Midbrain (tissue), 1 donor: ENCODE data around the gene PAK4.

Experiments
- DNase-seq: peaks from one replicate; lab custom pipeline; 2025; lab: John Stamatoyannopoulos, UW

The PAK4 gene

DNA sequence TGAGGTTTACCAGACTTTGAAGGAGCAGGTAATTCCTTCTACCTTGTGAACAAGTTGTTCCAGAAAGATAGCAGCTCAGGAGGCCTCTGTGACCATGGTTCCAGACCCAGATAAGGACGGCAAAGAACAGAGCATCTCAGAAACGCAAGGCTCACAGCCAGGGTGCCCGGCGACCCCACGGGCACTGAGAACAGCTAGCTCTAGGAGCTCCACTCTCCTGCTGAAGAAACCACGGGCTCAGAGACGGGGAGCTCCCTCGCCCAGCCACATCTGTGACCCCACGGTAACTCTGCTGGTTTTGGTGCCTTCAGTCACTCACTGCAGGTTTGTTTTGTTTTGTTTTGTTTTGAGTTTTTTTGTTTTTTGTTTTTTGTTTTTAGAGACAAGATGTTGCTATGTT lies 55.2 kb downstream of the PAK4 start:
- DNase-seq = no peak

DNA sequence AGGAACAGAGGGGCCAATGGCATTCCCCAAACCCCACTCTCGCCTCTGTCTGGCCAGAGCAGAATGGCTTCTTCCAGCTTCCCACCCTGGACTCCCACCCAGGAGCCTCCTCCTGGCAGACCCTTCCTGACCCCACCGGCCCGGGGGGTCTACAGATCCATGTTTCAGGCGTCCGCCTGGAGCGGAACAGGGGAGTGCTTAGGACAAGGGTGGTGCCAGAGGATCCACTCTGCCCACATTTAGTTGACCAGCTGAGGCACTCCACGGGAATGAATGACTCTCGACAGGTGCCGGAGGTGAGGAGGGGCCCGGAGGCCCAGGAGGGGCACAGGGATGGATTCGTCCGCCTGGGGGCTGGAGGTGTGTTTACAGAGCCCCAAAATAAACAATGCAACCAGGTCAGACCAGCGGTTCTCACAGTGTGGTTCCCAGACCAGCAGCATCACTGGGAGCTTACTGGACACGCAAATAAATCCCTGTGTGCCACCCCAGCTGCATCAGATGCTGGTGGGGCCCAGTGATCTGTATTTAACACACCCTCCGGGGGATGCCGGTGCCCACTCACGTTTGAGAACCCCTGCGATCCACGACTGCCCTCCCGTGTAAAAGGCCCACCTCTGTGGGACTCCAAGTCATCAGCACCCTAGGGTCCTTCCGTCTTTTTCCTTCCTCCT lies 56.1 kb downstream of the PAK4 start:
- DNase-seq = no peak

DNA sequence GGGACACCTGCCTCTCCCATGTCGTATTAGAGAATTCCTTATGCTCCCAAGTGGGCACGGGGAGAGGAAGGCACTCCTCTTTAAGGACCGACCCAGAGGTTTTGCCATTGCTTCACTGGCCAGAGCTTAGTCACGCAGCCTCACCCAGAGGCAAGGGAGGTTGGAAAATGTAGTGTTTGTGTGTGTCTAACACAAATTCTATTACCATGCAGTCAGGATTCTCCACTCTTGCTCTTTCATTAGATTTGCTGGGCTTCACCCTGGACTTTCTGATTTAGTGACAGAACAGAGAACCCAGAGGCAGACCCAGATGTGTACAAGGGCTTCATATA lies 56.6 kb downstream of the PAK4 start:
- no peak for DNase-seq

DNA sequence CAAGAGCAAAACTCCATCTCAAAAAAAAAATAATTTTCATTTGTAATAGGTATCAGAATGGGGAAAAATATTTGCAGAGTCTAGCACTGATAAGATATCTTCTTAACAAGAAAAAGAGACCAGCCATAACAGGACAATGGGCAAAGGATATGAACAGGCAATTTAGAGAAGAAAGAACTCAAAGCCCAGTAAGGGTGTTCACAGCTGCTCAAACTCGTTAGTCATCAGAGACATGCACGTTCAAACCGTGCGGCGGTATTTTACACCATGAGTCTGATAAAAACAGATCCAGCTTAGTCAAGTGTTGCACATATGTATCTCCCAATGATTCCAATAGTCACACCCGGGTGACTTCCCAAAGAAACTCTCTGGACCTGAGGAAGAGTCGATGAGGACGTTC lies 57.5 kb downstream of the PAK4 start:
- no peak for DNase-seq

DNA sequence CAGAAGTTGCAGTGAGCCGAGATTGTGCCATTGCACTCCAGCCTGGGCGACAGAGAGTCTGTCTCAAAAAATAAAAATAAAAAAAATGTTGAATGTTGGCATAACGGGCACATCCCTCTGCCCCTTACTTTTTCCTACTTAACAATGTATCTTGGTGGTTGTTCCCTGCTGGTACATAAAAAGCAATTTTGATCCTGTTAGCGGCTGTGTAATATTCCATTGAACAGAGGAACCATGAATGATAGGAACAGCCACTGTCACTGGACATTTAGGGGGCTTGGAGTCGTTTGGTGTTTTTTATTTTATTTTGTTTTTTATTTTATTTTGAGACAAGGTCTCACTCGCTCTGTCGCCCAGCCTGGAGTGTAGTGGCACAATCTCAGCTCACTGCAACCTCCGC lies 60.8 kb downstream of the PAK4 start:
- no peak for DNase-seq

DNA sequence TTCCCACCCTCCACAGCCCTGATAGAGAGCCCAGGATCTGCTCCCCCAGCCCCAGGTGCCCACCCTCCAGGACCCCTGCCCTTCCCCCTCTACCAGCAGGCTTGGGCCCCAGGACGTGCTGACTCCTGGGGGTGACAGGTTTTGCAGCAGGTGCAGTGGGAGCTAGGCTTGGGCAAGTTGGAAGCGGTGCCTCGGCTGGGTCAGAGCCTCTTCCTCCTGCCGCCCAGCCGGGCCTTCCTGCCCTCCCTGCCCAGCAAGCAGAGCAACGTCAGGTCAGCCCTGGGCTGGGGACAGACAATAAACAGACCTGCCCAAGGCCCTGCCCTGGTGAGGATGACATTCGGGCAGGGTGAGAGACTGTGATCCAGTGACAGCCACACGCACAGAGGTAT lies 62.0 kb downstream of the PAK4 start:
- DNase-seq = no peak

DNA sequence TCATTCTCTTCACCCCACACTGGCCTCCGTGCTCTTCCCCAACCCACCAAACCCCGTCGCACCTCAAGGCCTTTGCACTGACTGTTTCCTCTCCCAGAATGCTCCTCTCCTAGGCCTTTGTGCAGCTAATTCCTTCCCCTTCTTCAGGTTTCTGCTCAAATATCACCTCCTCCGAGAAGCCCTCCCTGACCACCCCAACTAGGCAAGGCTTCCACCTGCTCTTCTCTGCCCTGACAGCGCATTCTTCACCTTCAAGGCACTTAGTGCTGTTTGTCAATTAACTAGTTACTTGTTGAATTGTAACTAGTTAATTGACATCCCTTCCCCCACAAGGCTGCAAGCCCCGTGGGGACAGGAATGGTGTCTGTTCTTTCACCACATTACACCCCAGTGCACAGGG lies 63.4 kb downstream of the PAK4 start:
- no peak for DNase-seq

DNA sequence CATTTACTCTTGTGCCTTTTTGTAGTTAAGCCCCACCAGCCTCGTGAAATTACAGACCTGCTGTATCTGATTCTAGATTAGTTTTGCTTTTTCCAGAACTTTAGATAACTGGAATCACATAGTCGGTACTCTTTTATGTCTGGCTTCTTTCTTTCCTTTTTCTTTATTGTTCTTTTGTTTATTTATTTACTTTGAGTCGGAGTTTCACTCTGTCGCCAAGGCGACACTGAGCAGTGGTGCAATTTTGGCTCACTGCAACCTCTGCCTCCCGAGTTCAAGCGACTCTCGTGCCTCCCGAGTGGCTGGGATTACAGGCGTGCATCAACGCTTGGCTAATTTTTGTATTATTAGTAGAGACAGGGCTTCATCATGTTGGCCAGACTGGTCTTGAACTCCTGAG lies 65.2 kb downstream of the PAK4 start:
- no peak for DNase-seq

DNA sequence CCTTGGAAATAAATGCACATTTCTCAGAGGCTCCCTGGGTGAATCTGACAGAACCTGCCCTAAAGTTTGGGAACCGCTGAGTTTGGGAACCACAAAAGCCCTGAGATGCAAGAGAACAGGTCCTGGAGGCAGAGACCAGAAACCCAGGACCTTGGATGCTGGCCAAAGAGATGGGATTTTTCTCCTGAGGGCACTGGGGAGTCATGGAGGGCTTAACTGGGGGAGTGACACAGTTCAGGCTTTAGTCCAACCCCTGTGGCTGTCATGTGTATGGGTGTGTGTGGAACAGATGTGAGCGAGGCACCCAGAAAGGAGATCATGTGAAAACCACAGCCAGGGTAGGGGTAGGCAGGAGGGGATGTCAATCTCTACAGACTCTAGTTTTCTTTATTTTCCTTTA lies 67.3 kb downstream of the PAK4 start:
- no peak for DNase-seq

DNA sequence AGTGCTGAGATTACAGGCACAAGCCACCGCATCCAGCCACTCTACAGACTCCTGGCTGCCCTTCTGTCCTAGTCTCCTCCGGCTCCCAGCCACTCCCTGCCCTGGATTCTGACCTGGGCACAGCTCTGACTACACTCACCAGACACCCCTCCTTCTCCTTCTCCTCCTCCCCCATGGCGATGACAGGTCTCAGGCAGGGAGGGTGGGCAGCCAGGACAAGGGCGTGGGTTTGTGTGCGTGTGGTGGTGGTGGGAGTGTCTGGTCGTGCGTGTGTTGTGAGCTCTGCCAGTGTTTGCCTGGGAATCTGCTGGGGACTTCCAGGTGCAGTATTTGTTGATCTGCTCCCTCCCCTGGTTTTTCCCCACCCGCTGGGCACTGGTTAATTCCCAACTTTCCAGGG lies 68.2 kb downstream of the PAK4 start:
- DNase-seq = no peak

DNA sequence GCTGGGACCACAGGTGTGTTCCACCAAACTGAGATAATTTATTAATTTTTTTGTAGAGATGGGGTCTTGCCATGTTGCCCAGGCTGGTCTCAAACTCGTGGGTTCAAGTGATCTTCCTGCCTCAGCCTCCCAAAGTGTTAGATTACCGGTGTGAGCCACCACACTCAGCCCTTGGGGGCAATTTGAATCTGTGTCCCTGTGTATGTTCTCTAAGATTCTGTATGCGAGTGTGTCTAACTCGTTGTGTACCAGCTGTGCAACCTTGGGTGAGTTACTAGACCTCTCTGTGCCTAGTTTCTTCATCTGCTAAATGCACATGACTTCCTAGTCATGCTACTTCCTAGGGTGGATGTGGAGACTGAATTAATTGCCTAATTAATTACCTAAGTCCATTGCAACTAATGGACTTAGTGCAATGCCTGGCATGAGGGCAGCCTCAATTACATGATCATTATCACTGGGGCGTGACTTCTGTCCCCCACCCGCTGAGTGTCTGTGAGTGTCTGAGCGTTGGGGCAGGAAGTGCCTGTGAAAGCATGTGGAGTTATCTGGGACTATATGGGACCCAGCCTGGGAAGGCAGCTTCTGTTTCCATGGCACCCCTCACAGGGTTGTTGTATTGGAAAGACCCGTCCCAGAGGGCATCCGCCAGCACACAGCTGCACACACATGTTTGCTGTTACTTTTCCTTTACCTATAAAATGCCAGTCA lies 69.4 kb downstream of the PAK4 start:
- no peak for DNase-seq

DNA sequence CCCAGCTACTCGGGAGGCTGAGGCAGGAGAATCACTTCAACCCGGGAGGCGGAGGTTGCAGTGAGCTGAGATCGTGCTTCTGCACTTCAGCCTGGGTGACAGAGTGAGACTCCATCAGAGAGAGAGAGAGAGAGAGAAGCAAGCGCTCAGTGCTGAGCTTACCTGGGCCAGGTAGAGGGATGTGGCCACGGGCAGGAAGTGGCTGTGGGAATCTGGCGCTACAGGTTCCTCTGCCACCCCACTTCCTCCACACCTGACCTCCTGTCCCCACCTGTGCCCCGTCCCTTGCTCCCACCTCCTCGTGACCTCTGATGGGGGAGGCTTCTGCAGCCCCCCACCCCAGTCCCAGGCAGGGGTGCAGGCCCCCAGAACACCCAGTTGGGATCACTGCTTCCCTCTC lies 70.2 kb downstream of the PAK4 start:
- DNase-seq = no peak

DNA sequence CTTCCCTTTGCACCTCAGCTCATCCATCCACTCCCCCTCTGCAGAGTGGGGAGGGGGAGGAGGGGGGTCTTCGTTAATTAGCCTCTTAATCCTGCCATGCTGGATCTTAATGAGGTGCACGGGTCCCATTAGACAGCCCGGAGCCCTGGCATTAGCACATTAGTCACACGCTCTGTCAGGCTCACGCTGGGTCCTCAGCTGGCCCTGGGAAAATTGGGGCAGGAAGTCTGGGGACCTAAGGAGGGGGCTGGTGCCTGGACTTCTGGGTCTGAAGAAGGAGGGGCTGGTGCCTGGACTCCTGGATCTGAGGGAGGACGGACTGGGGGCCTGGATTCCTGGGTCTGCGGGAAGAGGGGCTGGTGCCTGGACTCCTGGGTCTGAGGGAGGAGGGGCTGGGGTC lies 70.7 kb downstream of the PAK4 start:
- no peak for DNase-seq

DNA sequence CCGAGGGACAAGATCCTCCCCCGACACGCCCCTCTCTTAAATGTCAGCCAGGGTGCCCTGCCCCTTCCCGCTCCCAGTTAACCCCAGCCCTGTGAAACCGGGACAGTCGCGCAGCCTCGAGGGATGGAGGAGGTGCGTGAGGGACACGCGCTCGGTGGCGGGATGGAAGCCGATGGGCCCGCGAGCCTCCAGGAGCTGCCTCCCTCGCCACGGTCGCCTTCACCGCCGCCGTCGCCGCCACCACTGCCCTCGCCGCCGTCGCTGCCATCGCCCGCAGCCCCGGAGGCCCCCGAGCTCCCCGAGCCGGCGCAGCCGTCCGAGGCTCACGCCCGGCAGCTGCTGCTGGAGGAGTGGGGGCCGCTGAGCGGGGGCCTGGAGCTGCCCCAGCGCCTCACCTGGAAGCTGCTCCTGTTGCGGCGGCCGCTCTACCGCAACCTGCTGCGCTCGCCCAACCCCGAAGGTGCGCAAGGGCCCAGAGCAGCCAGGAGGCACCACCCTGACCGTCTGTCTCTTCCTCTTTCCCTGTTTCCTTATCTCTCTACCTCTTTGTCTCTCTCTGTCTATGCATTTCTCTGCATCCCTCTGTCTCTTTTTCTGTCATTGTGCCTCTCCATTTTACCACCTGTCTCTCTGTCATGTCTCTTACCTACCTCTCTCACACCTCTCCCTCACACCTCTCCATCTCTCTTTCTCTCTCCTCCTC lies 71.4 kb downstream of the PAK4 start, which contains the start of gene NCCRP1:
TSS of gene NCCRP1 (plus strand) at position 105 of the 703 bp plus-strand sequence. CDS start at position 124, 19 bp downstream.
- no peak for DNase-seq

DNA sequence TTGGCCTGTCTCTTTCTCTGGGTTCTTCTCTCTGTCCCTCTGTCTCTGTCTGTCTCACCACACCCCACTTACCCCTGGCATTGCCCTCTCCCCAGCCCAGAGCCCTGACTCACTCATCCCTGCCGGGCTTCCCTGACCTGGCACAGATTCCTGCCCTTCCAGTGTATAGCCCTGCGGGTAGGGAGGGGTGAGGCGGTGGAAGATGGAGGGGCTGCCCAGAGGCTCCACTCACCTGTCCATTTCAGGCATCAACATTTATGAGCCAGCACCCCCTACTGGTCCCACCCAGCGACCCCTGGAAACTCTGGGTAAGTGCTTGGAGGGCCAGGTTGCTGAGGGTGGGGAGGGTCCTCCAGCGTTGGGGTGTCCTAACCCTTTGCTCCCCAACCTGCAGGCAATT lies 72.2 kb downstream of the PAK4 start:
- DNase-seq = no peak

DNA sequence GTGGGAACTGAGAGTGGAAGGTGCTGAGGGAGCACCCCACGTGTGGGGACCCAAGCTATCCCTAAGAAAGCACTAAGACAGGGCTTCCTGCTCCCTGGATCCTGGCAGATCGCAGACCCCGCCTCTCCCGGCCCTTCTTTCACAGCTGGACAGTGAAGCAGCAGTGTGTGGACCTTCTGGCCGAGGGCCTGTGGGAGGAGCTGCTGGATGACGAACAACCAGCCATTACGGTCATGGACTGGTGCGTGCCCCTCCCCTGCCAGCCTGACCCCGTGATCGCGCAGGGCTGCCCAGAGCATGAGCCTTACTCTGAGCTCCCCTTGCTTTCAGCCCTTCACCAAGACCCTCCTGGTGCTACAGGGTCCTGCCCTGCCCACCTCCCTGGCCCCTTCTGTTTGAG lies 73.4 kb downstream of the PAK4 start:
- DNase-seq = peak; percentile 62

DNA sequence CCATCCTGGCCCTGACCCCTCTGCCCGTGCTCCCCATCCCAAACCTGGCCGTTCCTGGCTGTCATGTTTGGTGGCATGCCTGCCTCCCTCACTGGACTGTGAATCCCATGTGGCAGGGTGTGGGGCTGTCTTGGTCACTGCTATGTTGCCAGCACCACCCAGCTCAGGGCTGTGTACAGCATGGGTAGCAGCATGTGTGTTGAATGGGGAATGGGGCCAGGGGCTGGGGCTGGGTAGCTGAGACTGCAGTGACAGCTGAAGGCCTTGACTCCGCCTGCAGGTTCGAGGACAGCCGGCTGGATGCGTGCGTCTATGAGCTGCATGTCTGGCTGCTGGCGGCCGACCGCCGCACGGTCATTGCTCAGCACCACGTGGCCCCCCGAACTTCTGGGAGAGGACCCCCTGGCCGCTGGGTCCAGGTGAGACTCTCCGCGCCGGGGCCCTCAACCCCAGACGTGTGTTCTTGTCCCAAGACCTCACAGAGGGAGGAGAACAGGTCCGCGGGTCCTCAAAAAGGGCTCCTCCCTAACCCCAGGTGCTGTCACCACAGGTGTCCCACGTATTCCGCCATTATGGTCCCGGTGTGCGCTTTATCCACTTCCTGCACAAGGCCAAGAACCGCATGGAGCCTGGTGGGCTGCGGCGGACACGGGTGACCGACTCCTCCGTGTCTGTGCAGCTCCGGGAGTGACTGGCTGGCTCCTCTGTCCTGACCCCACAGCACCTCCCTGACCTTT lies 74.6 kb downstream of the PAK4 start:
- DNase-seq = no peak

DNA sequence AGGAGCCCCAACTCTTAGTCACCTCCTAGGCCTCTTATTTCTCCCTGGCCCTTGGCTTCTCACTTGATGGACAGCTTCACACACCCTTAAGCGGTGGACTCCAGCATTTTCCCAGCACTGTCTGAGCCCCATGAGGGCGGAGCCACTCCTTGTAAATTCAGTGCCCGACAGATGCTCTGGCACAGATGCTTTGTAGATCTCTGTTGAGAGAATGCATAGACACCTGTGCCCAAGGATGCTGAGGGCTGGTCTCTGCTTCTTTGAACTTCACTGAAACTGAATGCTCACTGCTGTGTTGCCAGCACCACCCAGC lies 75.2 kb downstream of the PAK4 start:
- DNase-seq = no peak

DNA sequence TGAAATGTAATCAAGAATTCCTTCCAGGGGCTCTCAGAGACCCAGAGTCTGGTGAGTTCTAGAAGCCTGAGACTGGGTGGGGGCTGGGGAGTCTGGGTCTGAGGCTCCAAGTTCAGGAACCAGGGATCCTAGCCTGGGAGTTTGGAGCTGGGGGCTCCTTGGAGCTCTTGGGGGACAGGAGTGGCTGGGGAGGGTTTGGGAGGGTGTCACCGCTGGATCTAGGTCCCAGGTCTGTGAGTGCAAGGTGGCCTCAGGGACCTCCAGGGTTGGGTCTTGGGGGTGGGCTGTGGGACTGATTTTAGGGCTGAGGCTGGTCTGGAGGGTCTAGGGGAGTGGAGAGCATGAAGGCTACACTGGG lies 77.4 kb downstream of the PAK4 start:
- no peak for DNase-seq

DNA sequence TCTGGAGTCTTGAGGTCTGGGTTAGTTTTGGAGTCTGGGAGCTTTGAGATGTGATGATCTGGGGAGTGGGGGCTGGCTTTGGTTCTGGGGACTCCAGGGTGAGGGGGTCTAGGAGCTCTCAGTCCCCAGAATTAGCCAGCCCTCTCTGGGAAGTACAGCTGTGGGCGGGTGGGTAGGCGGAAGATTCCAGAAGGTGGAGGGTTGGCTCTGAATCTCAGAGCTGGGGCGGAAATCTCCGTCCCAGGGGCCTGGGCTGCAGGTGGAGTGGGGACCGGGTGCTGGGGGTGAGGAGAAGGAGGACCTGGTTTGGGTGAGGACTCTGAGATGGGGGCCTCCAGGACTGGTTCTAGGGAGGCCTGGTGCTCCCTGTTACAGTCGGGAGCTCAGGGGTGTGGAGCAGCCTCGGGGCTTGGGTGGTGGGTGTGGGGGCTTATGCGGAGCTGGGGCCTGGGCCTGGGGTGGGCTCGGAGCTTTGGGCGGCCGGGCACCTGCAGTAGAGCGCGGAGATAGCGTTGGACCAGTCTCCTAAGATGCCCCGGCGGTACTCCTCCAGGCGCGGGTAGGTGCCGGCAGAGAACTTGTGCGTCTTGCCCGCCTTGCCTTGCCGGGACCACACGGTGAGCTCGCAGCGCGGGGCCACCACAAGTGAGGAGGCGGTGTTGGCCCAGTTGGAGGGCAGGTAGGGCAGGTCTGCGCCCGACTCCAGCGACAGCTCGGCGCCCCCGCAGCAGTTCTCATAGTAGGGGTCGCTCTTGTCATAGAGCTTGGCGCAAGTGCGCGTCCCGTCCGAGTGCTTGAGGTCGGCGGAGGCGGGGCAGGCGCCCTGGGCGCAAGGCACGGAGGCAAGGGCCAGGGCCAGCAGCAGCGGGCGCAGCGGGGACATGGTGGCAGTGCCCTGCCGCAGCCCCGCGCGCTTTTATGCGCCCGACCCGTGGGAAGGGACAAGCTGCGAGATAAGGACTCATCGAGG lies 78.1 kb downstream of the PAK4 start, which contains the start of gene SYCN:
TSS of gene SYCN (minus strand) at position 892 of the 970 bp plus-strand sequence. CDS start at position 883, 9 bp downstream.
- DNase-seq = no peak

DNA sequence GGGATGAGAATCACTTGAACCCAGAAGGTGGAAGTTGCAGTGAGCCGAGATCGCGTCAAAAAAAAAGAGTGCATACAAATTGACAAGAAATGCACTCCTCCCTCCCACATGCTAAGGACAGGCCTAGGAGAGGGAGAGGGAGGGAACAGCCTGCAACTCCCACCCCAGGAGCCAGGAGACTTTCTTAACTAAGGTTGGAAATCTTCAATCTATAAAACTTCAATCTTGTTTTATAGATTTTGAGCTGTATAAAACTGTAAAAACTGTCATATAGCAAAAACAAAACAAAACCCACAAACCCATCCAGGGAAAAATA lies 79.8 kb downstream of the PAK4 start:
- no peak for DNase-seq

DNA sequence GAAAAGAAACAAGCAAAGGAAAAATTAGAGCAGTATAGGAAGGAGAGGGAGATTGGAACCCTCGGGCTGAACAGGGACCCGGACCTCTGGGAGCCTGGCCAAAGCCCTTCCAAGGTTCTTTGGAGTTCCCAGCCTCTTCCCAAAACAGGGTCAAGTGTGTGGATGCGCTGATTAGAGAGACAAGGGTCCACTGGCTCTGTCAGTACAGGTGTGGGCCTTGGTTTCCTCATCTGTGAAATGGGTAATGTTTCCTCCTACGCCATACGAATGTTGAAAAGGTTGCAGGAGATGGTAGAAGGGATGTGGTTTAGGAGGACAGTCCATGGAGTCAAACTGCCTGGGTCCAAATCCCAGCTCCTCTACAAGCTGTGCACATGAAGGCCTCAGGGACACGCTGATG lies 80.5 kb downstream of the PAK4 start:
- DNase-seq = no peak
